Large intestine (tissue), 3 donors: ENCODE data around the gene SCGB3A1. TPM values are rescaled to one million over a fixed set of nuclear protein-coding genes. Genes with fewer than 3 reads are reported as not detected.

Experiments
- DNase-seq, 2 donors: peaks; one replicate each; pipeline versions ENCODE4 v3.0.0 to v3.0.0-alpha.2; 2013
- H3K27ac ChIP-seq: one replicate; pipeline ENCODE4 v1.5.1; 2013; ENCODE audit warnings: low read length
- H3K27me3 ChIP-seq: 2 replicates; pipeline ENCODE4 v1.6.1; 2013; ENCODE audit warnings: low read length; ENCODE audit not compliant: control insufficient read depth, insufficient read depth
- H3K36me3 ChIP-seq: 2 replicates; pipeline ENCODE4 v1.6.1; 2013; ENCODE audit warnings: low read length; ENCODE audit not compliant: control insufficient read depth, insufficient read depth
- H3K4me1 ChIP-seq: one replicate; pipeline ENCODE4 v1.6.1; 2013; ENCODE audit warnings: low read length; ENCODE audit not compliant: control insufficient read depth, insufficient read depth
- H3K4me3 ChIP-seq: one replicate; pipeline ENCODE4 v1.5.1; 2013; ENCODE audit warnings: low read length
- H3K9me3 ChIP-seq: one replicate; pipeline ENCODE4 v1.6.1; 2013; ENCODE audit warnings: mild to moderate bottlenecking, low read depth, low read length, moderate library complexity; ENCODE audit not compliant: control insufficient read depth
- WGBS: methylation state at CpG from one replicate; pipeline ENCODE4 v1.1.5; 2013; ENCODE audit warnings: low lambda C conversion rate; ENCODE audit not compliant: insufficient coverage; 5-methylcytosine and 5-hydroxymethylcytosine counted together
- polyA plus RNA-seq: library from polyadenylated mRNA; unstranded; fragments of 120-200 nt; gene quantifications from one replicate; pipeline ENCODE4 v1.2.1, GENCODE V29; 2013

The SCGB3A1 gene
- polyA plus RNA-seq, 1 donor: 0.25 TPM

DNA sequence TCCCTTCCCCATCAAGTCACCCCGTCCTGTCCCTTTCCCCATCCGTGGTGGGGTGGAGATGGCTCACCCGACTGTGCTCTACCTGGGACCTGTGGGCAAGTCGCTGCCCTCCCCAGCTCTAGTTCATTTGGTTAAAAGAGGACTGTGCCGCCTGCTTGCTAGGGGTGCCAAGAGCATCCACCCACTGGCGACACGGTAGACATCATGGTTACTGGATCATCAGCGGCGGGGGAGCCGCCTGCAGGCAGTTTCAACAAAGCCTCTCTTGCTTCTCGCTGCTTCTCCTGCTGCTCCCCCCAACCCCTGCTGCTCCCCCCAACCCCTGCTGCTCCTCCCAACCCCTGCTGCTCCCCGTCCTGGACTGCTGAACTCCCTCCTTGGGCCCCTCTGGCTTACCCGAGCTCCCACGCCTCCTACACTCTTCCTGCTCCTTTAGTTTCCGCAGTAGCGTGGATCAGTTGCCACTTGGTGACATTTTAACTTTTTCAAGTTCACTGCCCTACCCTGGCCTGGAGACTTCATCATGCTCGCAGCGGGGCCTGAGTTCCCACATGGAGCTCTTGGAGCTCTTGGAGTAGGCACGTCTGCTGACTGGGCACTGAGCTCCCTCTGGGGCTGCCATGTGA lies 22.0 kb upstream of the SCGB3A1 start:
- Histone ChIP-seq H3K4me1 (no peaks in the 10 kb centered on the region), H3K4me3 (no peak overlapping the region), H3K27ac (no peak overlapping the region), H3K27me3 (peaks cover under 1% of the 10 kb centered on the region), H3K36me3 (no peaks in the 10 kb centered on the region), H3K9me3 (no peaks in the 10 kb centered on the region)
- no peak for DNase-seq
- WGBS: no CpG with 5 or more reads among the region's 19 CpGs

DNA sequence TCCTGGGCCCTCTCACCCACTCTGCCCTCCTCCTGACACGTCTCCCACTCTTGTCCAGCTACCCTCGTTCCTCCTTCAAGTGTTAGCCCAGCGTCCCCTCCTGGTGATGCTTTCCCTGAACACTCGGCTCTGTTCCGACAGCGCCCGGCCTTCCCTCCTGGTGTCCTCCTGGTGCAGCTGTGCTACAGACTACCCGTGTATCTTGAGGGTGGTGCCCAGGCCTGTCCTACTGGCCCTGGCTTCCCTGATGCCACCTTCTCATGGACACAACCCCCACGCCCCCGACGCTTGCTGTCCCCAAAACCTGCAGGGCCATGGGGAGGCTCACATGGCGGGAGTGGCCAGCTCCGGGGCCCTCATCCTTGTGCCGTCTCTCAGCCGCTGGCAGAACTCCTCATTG lies 21.4 kb upstream of the SCGB3A1 start:
- no peaks in the 10 kb centered on the region for H3K4me1 ChIP-seq
- H3K27me3 ChIP-seq: no peaks in the 10 kb centered on the region
- no peaks in the 10 kb centered on the region for H3K9me3 ChIP-seq
- WGBS: no CpG with 5 or more reads among the region's 15 CpGs
- no peak for DNase-seq
- no peaks in the 10 kb centered on the region for H3K36me3 ChIP-seq
- H3K4me3 ChIP-seq: no peak overlapping the region
- H3K27ac ChIP-seq: no peak overlapping the region

DNA sequence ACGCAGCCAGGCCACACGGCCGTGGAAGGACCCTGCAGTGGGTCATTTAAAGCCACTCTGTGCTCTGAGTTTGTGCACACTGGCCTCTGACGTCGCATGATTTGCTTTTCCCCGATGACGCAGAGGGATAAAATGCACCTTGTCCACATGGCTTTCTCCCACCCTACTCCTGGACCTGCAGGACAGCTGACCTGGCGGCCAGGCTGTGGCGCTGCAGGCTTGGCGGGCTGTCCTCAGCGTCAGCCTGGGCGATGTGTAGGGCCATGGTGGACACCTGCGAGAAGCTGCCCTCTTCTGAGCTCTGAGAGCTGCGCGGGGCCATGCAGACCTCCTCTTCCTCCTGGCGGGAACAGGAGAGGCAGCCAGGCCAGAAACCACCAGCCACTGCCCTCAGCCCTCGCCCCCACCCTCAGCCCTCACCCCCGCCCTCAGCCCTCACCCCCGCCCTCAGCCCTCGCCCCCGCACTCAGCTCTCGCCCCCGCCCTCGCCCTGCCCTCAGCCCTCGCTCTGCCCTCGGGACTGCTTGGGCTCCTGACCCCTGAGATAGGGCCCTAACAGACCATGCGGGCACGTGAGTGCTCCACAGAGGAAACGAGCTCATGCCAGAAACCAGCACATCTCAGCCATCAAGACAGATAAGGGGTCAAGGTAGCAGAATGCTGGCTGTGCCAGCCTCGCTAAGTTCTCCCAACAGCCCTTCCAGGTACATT lies 20.0 kb upstream of the SCGB3A1 start:
- no peak for DNase-seq
- Histone ChIP-seq H3K36me3 (no peaks in the 10 kb centered on the region), H3K4me3 (no peak overlapping the region), H3K4me1 (no peaks in the 10 kb centered on the region), H3K27ac (no peak overlapping the region), H3K27me3 (no peaks in the 10 kb centered on the region), H3K9me3 (no peaks in the 10 kb centered on the region)
- WGBS: 100% methylated on average over 1 of the region's 30 CpGs

DNA sequence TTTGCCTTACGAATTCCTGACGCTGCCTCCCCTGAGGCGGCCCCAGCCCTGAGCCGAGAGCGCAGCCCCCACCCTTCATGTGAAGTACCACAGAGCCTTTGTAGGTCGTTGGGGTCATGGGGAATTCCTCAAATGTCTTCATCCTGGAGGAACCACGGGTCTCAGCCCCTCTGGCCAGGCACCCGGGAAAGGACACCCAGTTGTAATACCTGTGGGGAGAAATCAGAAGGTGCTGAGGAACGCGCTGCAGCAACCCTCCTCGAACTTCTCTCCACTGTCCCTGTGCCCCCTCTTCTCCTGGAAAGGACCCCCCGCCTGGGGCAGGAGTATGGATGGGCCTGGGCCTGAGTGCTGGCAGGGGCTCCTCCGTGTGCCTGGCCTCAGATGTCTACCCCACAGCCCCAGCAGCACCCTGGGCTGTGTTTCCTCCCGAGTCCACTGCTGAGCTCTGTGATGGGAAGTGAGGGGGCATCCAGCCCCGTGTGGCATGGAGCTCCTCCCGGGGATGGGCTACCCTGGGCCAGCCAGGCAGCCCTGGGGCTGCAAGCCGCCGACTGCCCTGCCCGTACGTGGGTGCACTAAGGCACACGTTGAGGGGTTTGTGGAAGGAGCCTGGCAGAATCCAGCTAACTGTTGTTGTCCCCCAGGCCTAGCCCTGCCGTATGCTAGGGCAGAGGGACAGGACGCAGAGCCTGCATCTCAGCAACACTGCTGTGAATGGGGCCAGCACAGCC lies 18.7 kb upstream of the SCGB3A1 start:
- WGBS: no CpG with 5 or more reads among the region's 23 CpGs
- Histone ChIP-seq H3K27ac (no peak overlapping the region), H3K4me3 (no peak overlapping the region), H3K36me3 (no peaks in the 10 kb centered on the region), H3K27me3 (no peaks in the 10 kb centered on the region), H3K4me1 (no peaks in the 10 kb centered on the region), H3K9me3 (no peaks in the 10 kb centered on the region)
- no peak for DNase-seq

DNA sequence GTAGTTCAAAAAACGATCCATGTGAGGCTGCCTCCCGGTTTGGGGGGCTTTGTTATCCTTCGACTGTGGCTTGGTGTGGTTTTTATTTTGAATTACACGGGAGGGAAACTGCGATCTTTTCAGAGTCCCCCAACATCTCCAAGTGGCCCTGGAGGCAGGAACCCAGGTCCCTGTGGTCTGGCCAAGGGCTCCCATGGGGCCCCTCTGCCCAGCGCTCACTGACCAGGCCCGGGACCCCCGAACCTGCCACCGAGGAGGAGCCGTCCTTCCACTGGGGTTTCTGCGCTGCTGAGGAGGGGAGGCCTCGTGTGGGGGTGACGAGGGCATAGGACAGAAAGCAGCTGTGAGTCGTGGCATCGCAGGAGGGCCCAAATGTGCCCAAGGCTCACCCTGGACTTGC lies 18.1 kb upstream of the SCGB3A1 start:
- no peak overlapping the region for H3K4me3 ChIP-seq
- no peaks in the 10 kb centered on the region for H3K4me1 ChIP-seq
- no peak for DNase-seq
- H3K27me3 ChIP-seq: no peaks in the 10 kb centered on the region
- no CpG with 5 or more reads among the region's 15 CpGs for WGBS
- H3K9me3 ChIP-seq: no peaks in the 10 kb centered on the region
- H3K27ac ChIP-seq: no peak overlapping the region
- no peaks in the 10 kb centered on the region for H3K36me3 ChIP-seq

DNA sequence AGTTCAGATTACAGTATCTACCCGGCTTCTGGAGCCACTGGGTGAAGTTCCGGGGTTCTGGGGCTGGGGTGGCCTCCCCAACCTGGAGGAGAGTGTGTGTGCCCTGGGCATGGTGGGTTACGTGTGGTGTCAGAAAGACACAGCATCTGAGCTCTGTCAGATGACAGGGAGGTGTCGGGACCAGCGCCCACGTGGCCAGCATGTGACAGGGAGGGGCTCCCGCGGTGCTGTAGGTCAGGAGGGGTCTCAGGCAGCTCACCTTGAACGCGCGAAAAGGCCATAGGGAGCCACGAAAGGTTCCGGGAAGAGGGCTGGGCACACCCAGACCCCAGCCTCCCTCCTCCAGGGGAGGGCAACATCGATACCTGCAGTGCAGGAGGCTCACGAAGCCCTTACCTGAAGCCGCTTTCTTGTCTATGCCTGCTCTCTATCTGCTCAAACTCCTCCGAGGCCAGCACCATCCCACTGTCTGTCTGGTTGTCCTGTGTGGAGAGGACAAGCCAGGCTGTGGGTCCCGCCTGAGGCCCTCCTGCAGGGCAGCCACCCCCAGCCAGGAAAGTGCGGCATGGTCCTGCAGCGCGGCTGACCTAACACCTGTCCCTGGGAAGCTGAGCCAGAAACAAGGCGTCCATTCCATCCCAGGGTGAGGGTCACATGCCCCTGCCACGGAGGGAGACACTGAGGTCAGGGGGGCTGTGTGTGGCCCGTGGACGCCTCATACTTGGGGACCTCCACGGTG lies 17.4 kb upstream of the SCGB3A1 start:
- WGBS: no CpG with 5 or more reads among the region's 26 CpGs
- H3K27me3 ChIP-seq: no peaks in the 10 kb centered on the region
- H3K36me3 ChIP-seq: no peaks in the 10 kb centered on the region
- H3K4me1 ChIP-seq: no peaks in the 10 kb centered on the region
- no peaks in the 10 kb centered on the region for H3K9me3 ChIP-seq
- H3K4me3 ChIP-seq: no peak overlapping the region
- no peak overlapping the region for H3K27ac ChIP-seq
- no peak for DNase-seq

DNA sequence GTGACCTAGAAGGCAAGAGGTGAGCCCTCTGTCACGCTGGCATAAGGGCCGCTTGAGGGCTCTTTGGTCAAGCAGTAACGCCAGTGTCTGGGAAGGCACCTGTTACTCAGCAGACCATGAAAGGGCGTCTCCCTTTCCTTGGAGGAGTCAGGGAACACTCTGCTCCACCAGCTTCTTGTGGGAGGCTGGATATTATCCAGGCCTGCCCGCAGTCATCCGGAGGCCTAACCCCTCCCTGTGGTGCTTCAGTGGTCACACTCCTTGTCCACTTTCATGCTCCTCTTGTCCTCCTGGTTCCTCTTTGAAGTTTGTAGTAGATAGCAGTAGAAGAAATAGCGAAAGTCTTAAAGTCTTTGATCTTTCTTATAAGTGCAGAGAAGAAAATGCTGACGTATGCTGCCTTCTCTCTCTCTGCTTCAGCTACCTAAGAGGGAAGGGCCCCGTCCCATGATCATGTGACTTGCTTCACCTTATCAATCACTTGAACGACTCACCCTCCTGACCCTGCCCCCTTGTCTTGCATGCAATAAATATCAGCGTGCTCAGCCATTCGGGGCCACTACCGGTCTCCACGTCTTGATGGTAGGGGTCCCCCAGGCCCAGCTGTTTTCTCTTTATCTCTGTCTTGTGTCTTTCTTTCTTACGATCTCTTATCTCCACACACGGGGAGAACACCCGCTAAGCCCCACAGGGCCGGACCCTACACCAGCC lies 16.7 kb upstream of the SCGB3A1 start:
- H3K36me3 ChIP-seq: no peaks in the 10 kb centered on the region
- DNase-seq: peak; percentile 78 to 83
- H3K9me3 ChIP-seq: no peaks in the 10 kb centered on the region
- no CpG with 5 or more reads among the region's 18 CpGs for WGBS
- no peaks in the 10 kb centered on the region for H3K27me3 ChIP-seq
- no peak overlapping the region for H3K27ac ChIP-seq
- H3K4me3 ChIP-seq: no peak overlapping the region
- no peaks in the 10 kb centered on the region for H3K4me1 ChIP-seq

DNA sequence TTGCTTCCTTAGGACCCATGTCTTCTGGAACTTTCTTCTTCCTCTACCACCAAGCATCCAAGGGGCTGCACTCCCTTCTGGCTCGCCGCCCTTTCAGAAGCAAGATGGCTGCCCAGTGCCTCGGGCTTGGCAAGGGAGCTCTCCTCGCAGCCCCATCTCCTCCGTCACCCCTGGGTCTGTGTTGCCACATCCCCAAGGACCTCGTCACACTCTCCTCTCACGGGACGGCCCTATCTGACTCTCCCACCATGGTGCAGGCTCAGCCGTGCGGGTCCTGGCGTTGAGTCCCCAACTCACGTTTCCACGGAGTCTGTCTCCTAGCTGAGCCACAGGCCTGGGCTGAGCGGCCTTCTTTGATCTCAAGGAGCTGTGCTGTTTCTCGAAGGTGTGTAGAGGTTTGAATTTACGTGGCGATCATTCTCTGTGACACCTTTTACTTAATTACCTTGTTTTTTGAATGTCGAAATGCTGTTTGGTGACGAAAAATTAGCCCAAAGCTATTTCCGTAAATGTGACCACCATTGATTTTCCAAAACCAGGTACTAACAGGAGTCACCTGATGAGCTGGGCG lies 15.0 kb upstream of the SCGB3A1 start:
- WGBS: no CpG with 5 or more reads among the region's 21 CpGs
- Histone ChIP-seq H3K4me3 (no peak overlapping the region), H3K27me3 (no peaks in the 10 kb centered on the region), H3K27ac (no peak overlapping the region), H3K4me1 (no peaks in the 10 kb centered on the region), H3K9me3 (no peaks in the 10 kb centered on the region), H3K36me3 (no peaks in the 10 kb centered on the region)
- no peak for DNase-seq

DNA sequence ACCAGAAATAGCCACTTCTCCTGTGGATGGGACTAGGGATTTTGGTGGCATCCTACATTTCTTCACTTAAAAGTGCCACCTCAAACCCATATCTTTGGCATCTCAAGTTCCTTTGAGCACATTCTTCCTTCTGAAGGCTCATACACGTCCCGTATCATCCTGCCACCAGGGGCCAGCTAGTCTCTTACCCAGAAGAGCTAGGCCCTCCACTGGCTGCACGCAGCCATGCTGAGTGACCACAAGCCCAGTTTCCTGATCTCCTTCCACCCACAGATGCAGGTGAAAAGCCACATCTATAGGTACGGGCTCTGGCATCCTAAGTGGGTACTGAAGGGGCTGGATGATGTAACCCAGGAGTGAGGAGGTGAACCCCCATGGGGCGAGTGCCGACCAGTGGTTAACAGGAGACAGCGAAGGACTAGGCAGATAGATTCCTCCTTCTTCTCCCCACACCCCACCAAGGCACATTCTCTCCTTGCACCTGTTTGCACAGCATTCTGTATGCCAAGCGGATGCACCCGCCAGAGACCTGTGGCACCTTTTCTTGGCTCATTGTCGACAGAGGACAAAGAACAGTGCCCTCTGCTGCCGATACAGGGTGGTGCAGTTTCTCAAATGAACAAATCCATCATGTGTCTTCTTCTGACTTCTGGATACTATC lies 14.4 kb upstream of the SCGB3A1 start:
- no peak overlapping the region for H3K4me3 ChIP-seq
- H3K27me3 ChIP-seq: no peaks in the 10 kb centered on the region
- H3K36me3 ChIP-seq: no peaks in the 10 kb centered on the region
- H3K27ac ChIP-seq: no peak overlapping the region
- DNase-seq: peak in 1 of 2 donors; percentile 29
- no peaks in the 10 kb centered on the region for H3K4me1 ChIP-seq
- H3K9me3 ChIP-seq: no peaks in the 10 kb centered on the region
- no CpG with 5 or more reads among the region's 11 CpGs for WGBS
